ENCODE measurements around the gene NOVA2. TPM values are rescaled to one million over a fixed set of nuclear protein-coding genes. Genes with fewer than 3 reads are reported as not detected.

NOVA2 gene
- total and polyA plus RNA-seq, 9 of the 15 experiments (the other 6 are each of a cell fraction or from before 2014, with no cell fraction given), result not detected

DNA sequence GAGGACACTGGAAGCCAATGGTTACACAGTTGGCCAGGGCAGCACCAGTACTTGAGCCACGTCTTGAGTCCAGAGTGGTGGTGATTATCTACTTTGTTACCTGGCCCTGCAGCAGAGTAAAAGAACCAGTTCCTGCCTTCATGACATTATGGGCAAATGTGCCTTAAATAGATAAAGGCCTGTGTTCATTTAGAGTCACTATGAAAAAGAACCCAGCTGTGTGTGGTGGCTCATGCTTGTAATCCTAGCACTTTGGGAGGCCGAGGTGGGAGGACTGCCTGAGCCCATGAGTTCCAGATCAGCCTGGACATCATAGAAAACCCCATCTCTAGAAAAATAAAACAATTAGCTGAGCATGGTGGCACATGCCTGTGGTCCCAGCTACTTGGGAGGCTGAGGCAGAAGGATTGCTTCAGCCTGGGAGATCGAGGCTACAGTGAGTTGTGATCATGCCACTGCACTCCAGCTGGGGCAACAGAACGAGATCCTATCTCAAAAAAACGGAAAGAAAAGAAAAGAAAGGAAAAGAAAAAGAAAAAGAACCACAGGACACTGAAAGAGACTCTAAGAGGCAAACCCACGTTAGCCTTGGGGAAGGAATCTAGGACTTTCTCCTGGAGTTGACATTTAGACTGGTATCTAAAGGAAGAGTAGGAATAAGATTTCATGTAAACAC lies 84.3 kb downstream of the NOVA2 start (continued):
- TF ChIP-seq U2AF1 (optimal IDR thresholded peaks at IDR 0.05; ENCODE audit: low read depth, low read length), result no peak
- no peak for TF ChIP-seq ZNF583 (CRISPR knock-in tag; IDR thresholded peaks at IDR 0.05)
- TF ChIP-seq ETS2 (tag; IDR thresholded peaks at IDR 0.05; ENCODE audit: borderline replicate concordance, poor library complexity, severe bottlenecking), result no peak
- no peak for TF ChIP-seq OTX1 (CRISPR knock-in tag; IDR thresholded peaks at IDR 0.05)
- TF ChIP-seq, protein P1, sequence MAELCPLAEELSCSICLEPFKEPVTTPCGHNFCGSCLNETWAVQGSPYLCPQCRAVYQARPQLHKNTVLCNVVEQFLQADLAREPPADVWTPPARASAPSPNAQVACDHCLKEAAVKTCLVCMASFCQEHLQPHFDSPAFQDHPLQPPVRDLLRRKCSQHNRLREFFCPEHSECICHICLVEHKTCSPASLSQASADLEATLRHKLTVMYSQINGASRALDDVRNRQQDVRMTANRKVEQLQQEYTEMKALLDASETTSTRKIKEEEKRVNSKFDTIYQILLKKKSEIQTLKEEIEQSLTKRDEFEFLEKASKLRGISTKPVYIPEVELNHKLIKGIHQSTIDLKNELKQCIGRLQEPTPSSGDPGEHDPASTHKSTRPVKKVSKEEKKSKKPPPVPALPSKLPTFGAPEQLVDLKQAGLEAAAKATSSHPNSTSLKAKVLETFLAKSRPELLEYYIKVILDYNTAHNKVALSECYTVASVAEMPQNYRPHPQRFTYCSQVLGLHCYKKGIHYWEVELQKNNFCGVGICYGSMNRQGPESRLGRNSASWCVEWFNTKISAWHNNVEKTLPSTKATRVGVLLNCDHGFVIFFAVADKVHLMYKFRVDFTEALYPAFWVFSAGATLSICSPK (IDR thresholded peaks at IDR 0.05; ENCODE audit: borderline replicate concordance), result 0 out of 2 replicates have a peak, but pooled peaks have one; percentile 34
- no peak for TF ChIP-seq FOXM1 (IDR thresholded peaks at IDR 0.05; ENCODE audit: low read depth)
- no peak for TF ChIP-seq FOXM1 (CRISPR knock-in tag; IDR thresholded peaks at IDR 0.05; ENCODE audit: low read depth)
- TF ChIP-seq, protein P2, sequence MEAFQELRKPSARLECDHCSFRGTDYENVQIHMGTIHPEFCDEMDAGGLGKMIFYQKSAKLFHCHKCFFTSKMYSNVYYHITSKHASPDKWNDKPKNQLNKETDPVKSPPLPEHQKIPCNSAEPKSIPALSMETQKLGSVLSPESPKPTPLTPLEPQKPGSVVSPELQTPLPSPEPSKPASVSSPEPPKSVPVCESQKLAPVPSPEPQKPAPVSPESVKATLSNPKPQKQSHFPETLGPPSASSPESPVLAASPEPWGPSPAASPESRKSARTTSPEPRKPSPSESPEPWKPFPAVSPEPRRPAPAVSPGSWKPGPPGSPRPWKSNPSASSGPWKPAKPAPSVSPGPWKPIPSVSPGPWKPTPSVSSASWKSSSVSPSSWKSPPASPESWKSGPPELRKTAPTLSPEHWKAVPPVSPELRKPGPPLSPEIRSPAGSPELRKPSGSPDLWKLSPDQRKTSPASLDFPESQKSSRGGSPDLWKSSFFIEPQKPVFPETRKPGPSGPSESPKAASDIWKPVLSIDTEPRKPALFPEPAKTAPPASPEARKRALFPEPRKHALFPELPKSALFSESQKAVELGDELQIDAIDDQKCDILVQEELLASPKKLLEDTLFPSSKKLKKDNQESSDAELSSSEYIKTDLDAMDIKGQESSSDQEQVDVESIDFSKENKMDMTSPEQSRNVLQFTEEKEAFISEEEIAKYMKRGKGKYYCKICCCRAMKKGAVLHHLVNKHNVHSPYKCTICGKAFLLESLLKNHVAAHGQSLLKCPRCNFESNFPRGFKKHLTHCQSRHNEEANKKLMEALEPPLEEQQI (IDR thresholded peaks at IDR 0.05), result no peak
- peak; percentile 57 for TF ChIP-seq STAT5A (IDR thresholded peaks at IDR 0.05; ENCODE audit: borderline replicate concordance, low read length)
- TF ChIP-seq, protein P3, sequence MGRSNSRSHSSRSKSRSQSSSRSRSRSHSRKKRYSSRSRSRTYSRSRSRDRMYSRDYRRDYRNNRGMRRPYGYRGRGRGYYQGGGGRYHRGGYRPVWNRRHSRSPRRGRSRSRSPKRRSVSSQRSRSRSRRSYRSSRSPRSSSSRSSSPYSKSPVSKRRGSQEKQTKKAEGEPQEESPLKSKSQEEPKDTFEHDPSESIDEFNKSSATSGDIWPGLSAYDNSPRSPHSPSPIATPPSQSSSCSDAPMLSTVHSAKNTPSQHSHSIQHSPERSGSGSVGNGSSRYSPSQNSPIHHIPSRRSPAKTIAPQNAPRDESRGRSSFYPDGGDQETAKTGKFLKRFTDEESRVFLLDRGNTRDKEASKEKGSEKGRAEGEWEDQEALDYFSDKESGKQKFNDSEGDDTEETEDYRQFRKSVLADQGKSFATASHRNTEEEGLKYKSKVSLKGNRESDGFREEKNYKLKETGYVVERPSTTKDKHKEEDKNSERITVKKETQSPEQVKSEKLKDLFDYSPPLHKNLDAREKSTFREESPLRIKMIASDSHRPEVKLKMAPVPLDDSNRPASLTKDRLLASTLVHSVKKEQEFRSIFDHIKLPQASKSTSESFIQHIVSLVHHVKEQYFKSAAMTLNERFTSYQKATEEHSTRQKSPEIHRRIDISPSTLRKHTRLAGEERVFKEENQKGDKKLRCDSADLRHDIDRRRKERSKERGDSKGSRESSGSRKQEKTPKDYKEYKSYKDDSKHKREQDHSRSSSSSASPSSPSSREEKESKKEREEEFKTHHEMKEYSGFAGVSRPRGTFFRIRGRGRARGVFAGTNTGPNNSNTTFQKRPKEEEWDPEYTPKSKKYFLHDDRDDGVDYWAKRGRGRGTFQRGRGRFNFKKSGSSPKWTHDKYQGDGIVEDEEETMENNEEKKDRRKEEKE (IDR thresholded peaks at IDR 0.05; ENCODE audit: borderline replicate concordance in 1 of 2, control insufficient read depth in 1 of 2, low read depth in 2 of 2, low read length in 1 of 2), result 0 out of 4 replicates have a peak, but pooled peaks of 1 of the 2 experiments have one; percentile 38
- TF ChIP-seq RBM22 (IDR thresholded peaks at IDR 0.05; ENCODE audit: low read depth, low read length, poor library complexity, severe bottlenecking), result no peak
- TF ChIP-seq, protein P4, sequence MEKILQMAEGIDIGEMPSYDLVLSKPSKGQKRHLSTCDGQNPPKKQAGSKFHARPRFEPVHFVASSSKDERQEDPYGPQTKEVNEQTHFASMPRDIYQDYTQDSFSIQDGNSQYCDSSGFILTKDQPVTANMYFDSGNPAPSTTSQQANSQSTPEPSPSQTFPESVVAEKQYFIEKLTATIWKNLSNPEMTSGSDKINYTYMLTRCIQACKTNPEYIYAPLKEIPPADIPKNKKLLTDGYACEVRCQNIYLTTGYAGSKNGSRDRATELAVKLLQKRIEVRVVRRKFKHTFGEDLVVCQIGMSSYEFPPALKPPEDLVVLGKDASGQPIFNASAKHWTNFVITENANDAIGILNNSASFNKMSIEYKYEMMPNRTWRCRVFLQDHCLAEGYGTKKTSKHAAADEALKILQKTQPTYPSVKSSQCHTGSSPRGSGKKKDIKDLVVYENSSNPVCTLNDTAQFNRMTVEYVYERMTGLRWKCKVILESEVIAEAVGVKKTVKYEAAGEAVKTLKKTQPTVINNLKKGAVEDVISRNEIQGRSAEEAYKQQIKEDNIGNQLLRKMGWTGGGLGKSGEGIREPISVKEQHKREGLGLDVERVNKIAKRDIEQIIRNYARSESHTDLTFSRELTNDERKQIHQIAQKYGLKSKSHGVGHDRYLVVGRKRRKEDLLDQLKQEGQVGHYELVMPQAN (IDR thresholded peaks at IDR 0.05; ENCODE audit: borderline replicate concordance), result peak; percentile 53; the same call in 1 of the 2 replicates
- no peak for TF ChIP-seq ZBED1 (IDR thresholded peaks at IDR 0.05)
